Transverse colon (tissue), 4 donors: Measurements from ENCODE around the gene ITGA1. TPM values are rescaled to one million over a fixed set of nuclear protein-coding genes. Genes with fewer than 3 reads are reported as not detected.
A peak's percentile ranks its signal among the peaks of the same experiment; 100 is the strongest.

Experiments used
- DNase-seq: peaks from one replicate; pipeline ENCODE4 v3.0.0-alpha.2; 2019
- H3K27ac ChIP-seq, 4 donors: fragments of 200-600 bp; sonication (generic); 2 replicates each; pipeline ENCODE4 v1.5.1; 2016 to 2018; ENCODE audit warnings: inconsistent platforms in 4 of 4
- H3K27me3 ChIP-seq: fragments of 200-600 bp; sonication (generic); 2 replicates; pipeline ENCODE4 v1.5.1; 2017; ENCODE audit warnings: inconsistent platforms
- H3K36me3 ChIP-seq, 4 donors: fragments of 200-600 bp; sonication (generic); 2 replicates each; pipeline ENCODE4 v1.5.1; 2017 to 2019; ENCODE audit warnings: inconsistent platforms in 4 of 4
- H3K4me1 ChIP-seq, 4 donors: fragments of 200-600 bp; sonication (generic); 2 replicates each; pipeline ENCODE4 v1.5.1; 2017 to 2020; ENCODE audit warnings: inconsistent platforms in 4 of 4
- H3K4me3 ChIP-seq, 4 donors: fragments of 200-600 bp; sonication (generic); 1 replicate in 1 of 4; 2 replicates in 3 of 4; pipeline versions ENCODE4 v1.5.1 to v1.6.1; 2017 to 2019; ENCODE audit warnings: inconsistent platforms in 4 of 4
- H3K9me3 ChIP-seq, 2 donors: fragments of 200-600 bp; sonication (generic); 2 replicates each; pipeline ENCODE4 v1.5.1; 2017 to 2019; ENCODE audit warnings: inconsistent platforms in 2 of 2
- EP300 ChIP-seq: sonication (generic); formaldehyde crosslinking; IDR thresholded peaks from one replicate; pipeline ENCODE4 v1.6.1; 2017; ENCODE audit warnings: antibody characterized with exemption, low read depth
- POLR2A ChIP-seq: fragments of 450-650 bp; IDR thresholded peaks from one replicate; pipeline ENCODE4 v1.6.1; 2016; ENCODE audit warnings: antibody characterized with exemption, mild to moderate bottlenecking, moderate library complexity
- POLR2AphosphoS5 ChIP-seq, 3 donors: sonication (generic); formaldehyde crosslinking; IDR thresholded peaks; one replicate each; pipeline ENCODE4 v1.6.1; 2016; ENCODE audit warnings: antibody characterized with exemption in 3 of 3
- WGBS, 2 donors: methylation state at CpG; one replicate each; pipeline ENCODE4 v1.1.5; 2018; ENCODE audit warnings: low coverage in 1 of 2; 5-methylcytosine and 5-hydroxymethylcytosine counted together
- in situ Hi-C, 4 donors: fragments of 200-750 bp; cut with MboI; loops; one replicate each; pipeline versions ENCODE4 v1.15.0 to v1.15.1; 2017; ENCODE audit warnings: low sequenced_read_pairs in 3 of 4, low pct_ligation_motif_present in 1 of 4, low pct_unique_long_range_greater_than_20kb in 1 of 4
- intact Hi-C: fragments of 100-400 bp; cut with DNase I; formaldehyde crosslinking; loops from one replicate; pipeline ENCODE4 v1.15.1; 2023; ENCODE audit warnings: low total_unique reads
- total RNA-seq, 4 donors: library from RNA; depleted of rRNA; stranded (reverse); fragments of >200 nt; gene quantifications; one replicate each; pipeline ENCODE4 v1.1.0, GENCODE V29; 2016
- TF ChIP-seq, protein P1 (sequence below), 5 experiments: fragments of 200-600 bp in 3 of 5; fragments of 450-650 bp in 2 of 5; sonication (generic) in 3 of 5; IDR thresholded peaks; 1 replicate in 2 of 5; 2 replicates in 3 of 5; pipeline ENCODE4 v1.5.1; 2016 to 2017; ENCODE audit warnings: antibody characterized with exemption in 5 of 5, inconsistent platforms in 3 of 5, mild to moderate bottlenecking in 2 of 5, moderate library complexity in 1 of 5

Gene ITGA1
- total RNA-seq, 4 donors from 2014 or later: 42.6 to 83.2 (median 48.0) TPM

DNA sequence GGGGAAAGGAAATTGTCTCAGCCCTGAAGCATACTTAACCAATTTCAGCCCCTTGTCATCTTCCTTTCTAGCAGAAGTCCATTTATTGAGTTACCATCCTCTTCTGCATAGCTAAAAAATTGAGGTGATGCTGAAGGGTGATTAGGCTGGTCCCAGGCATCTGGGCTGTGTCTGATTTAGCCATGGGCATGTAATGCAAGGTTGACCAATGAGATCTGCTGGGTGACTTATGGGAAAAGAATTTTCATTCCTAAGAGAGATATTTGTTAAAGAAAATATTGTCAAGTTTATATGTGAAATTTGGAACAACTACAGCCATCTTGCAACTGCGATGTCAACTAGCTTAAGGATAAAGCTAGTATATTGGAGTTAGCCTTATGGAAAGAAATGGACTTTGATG is 206.6 kb downstream of the ITGA1 start:
- TF ChIP-seq EP300 (no peak), POLR2A (no peak), POLR2AphosphoS5 (IDR thresholded peaks at IDR 0.05) (no peak)
- TF ChIP-seq, protein P1, sequence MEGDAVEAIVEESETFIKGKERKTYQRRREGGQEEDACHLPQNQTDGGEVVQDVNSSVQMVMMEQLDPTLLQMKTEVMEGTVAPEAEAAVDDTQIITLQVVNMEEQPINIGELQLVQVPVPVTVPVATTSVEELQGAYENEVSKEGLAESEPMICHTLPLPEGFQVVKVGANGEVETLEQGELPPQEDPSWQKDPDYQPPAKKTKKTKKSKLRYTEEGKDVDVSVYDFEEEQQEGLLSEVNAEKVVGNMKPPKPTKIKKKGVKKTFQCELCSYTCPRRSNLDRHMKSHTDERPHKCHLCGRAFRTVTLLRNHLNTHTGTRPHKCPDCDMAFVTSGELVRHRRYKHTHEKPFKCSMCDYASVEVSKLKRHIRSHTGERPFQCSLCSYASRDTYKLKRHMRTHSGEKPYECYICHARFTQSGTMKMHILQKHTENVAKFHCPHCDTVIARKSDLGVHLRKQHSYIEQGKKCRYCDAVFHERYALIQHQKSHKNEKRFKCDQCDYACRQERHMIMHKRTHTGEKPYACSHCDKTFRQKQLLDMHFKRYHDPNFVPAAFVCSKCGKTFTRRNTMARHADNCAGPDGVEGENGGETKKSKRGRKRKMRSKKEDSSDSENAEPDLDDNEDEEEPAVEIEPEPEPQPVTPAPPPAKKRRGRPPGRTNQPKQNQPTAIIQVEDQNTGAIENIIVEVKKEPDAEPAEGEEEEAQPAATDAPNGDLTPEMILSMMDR (IDR thresholded peaks at IDR 0.05): no peak
- Histone ChIP-seq H3K27me3 (no peaks in the 10 kb centered on the region), H3K9me3 (no peaks in the 10 kb centered on the region), H3K36me3 (no peaks in the 10 kb centered on the region), H3K4me3 (no peak overlapping the region), H3K4me1 (peaks cover 0 to 39% (median 17%) of the 10 kb centered on the region in 4 donors), H3K27ac (no peak overlapping the region)
- in situ Hi-C loops (no loop called here), intact Hi-C loops (no loop called here)
- 95 to 100% methylated on average over 1 of the region's 1 CpG for WGBS, 2 donors
- no peak for DNase-seq

DNA sequence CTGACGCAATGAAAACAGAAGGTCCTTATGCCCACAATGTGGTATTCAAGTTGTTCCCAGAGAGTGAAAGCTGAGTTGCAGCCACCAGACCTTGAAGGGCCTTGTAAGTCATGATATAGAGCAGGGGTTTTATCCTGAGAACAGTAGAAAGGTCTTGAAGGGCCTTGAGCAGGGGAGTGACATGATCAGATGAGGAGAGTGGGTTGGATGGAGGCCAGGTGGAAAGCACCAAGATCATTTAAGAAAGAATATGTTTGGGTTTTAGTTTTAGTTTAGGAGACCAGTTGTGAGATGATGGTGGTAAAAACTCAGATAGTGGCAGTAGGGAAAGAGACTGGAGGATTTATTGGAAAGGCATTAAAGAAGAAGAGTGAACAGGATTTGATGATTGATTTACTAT is 207.4 kb downstream of the ITGA1 start:
- Histone ChIP-seq H3K4me3 (no peak overlapping the region), H3K36me3 (no peaks in the 10 kb centered on the region), H3K27ac (no peak overlapping the region), H3K27me3 (no peaks in the 10 kb centered on the region), H3K9me3 (no peaks in the 10 kb centered on the region), H3K4me1 (peaks cover 0 to 35% (median 16%) of the 10 kb centered on the region in 4 donors)
- WGBS, 2 donors: 89 to 95% methylated on average over 1 of the region's 1 CpG
- intact Hi-C loops (no loop called here), in situ Hi-C loops (no loop called here)
- no peak for TF ChIP-seq POLR2AphosphoS5 (IDR thresholded peaks at IDR 0.05)
- TF ChIP-seq, protein P1 (IDR thresholded peaks at IDR 0.05): no peak
- TF ChIP-seq EP300: no peak
- no peak for TF ChIP-seq POLR2A
- no peak for DNase-seq

DNA sequence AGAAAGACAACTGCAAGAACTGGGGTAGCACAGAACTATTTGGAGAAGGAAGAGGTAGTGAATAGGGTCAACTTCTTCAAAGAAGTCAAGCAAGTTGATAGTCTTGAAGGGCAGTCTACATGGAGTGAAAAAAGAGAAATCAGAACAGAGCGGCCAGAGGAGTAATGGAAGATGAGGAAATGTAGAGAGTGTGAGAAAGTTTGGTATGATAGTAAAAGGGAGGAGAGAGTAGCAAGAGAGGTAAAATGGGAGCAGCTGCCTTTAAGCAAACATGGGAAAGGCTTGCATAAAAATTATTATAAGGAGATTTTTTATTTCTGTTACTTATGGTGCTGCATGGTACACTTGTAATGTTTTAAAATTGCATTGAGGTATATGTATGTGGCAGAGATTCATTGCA is 208.2 kb downstream of the ITGA1 start:
- Histone ChIP-seq H3K4me3 (no peak overlapping the region), H3K9me3 (no peaks in the 10 kb centered on the region), H3K36me3 (no peaks in the 10 kb centered on the region), H3K4me1 (peaks cover 0 to 27% (median 13%) of the 10 kb centered on the region in 4 donors), H3K27me3 (no peaks in the 10 kb centered on the region), H3K27ac (no peak overlapping the region)
- intact Hi-C loops (no loop called here), in situ Hi-C loops (no loop called here)
- 75 to 85% methylated on average over 1 of the region's 1 CpG for WGBS, 2 donors
- no peak for DNase-seq
- no peak for TF ChIP-seq EP300
- TF ChIP-seq, protein P1 (IDR thresholded peaks at IDR 0.05): no peak
- TF ChIP-seq POLR2A: no peak
- no peak for TF ChIP-seq POLR2AphosphoS5 (IDR thresholded peaks at IDR 0.05)

DNA sequence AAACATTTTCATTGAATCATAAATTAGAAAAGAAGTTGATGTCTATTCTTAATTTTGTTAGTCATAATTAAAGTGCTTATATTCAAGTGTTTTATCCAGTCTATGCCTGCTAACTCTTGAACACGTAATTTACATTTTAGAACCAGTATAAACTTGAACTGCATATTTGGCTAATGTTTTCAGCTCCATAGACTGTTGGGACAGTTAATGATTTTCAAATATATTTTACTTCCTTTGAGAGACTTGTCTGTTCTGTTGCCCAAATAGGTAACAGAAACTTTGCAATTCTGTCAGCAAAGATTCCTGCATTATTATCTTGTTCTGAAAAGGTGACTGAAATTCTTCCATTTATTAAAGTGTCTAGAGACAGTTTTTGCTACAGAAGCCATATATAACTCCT is 209.3 kb downstream of the ITGA1 start:
- no peaks in the 10 kb centered on the region for H3K27me3 ChIP-seq
- peak overlapping the region; percentile 30 to 65 (median 56) for H3K27ac ChIP-seq
- H3K36me3 ChIP-seq: no peaks in the 10 kb centered on the region
- no peak overlapping the region for H3K4me3 ChIP-seq
- H3K9me3 ChIP-seq: no peaks in the 10 kb centered on the region
- no peak for DNase-seq
- peaks cover 0 to 21% (median 12%) of the 10 kb centered on the region in 4 donors for H3K4me1 ChIP-seq
- TF ChIP-seq, protein P1 (IDR thresholded peaks at IDR 0.05): no peak
- TF ChIP-seq EP300 (no peak), POLR2AphosphoS5 (IDR thresholded peaks at IDR 0.05) (no peak), POLR2A (no peak)
- 24 to 53% methylated on average over 1 of the region's 1 CpG for WGBS, 2 donors
- in situ Hi-C loops (no loop called here), intact Hi-C loops (no loop called here)
